ENCODE results near the gene ANXA6. TPM values are rescaled to one million over a fixed set of nuclear protein-coding genes. Genes with fewer than 3 reads are reported as not detected.

Gene ANXA6
- total and polyA plus RNA-seq, 10 of the 15 experiments (the other 5 are each of a cell fraction or from before 2014, with no cell fraction given), result 44.0 to 571 (median 465) TPM

DNA sequence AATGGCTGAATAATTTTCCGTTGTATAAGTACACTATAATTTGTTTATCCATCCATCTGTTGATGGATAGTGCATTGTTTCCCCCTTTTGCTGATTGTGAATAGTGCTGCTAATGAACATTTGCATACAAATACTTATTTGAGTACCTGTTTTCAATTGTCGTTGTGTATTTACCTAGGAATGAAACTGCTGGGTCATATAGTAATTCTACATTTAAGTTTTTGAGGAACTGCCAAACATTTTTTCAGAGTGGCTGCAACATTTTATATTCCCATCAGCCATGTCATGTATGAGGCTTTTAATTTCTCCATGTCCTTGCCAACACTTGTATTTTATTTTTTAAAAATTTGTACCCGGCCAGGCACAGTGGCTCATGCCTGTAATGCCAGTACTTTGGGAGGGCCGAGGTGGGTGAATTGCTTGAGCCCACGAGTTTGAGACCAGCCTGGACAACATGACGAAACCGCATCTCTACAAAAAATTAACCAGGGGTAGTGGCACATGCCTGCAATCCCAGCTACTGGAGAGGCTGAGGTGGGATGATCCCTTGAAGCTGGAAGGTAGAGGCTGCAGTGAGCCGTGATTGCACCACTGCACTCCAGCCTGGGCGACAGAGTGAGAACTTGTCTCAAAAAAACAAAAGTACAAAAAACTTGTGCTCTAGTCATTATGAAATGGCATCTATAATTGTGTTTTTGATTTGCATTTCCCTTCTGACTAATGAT, 2.2 kb upstream of the ANXA6 start:
- no peak for FAIRE-seq
- Histone ChIP-seq H2AFZ (ENCODE audit: control insufficient read depth, low read depth, low read length) (no peak overlapping the region), H3K79me2 (ENCODE audit: control insufficient read depth, insufficient read depth, low read length) (peaks cover 40% of the 10 kb centered on the region), H3K4me3 (peak overlapping the region; percentile 97; the same call in 1 of the 2 replicates), H3K27me3 (replicated peaks in 1 of 2; ENCODE audit: control insufficient read depth in 2 of 2, insufficient read depth in 2 of 2, low read length in 1 of 2) (no peaks in the 10 kb centered on the region), H3K4me1 (ENCODE audit: control insufficient read depth, insufficient read depth, low read length) (peaks cover 20% of the 10 kb centered on the region), H3K9me3 (replicated peaks; ENCODE audit: control insufficient read depth, insufficient read depth, low read length) (no peaks in the 10 kb centered on the region), H4K20me1 (ENCODE audit: control insufficient read depth, insufficient read depth) (no peaks in the 10 kb centered on the region), H3K4me2 (ENCODE audit: control insufficient read depth, insufficient read depth) (peak overlapping the region; percentile 73), H3K36me3 (ENCODE audit: control insufficient read depth in 2 of 2, insufficient read depth in 2 of 2, low read length in 1 of 2) (no peaks in the 10 kb centered on the region), H3K27ac (ENCODE audit: control insufficient read depth, insufficient read depth) (peak overlapping the region; percentile 28; the same call in 1 of the 2 replicates), H3K9ac (ENCODE audit: control insufficient read depth, insufficient read depth, low read length) (no peak overlapping the region)
- ChIA-PET RAD21 (ENCODE audit: unreplicated experiment) (interaction anchor here (1.3 kb wide), 1 partner anchor 18 kb away, joined by 3 read pairs; no protein-coding TSS in a partner anchor), CTCF (interaction anchor here (1.2 to 40.1 kb wide), 4 partner anchors 12 to 108 kb away, joined by 3 to 1107 read pairs (median 110); no protein-coding TSS in a partner anchor), SMC1A (ENCODE audit: uncharacterized antibody, unreplicated experiment) (interaction anchor here (8.7 to 35.3 kb wide), 2 partner anchors 24 to 43 kb away, joined by 150 to 1132 read pairs; no protein-coding TSS in a partner anchor), POLR2A (interaction anchor here (0.6 to 1.4 kb wide), 2 partner anchors 44 to 371 kb away, joined by 3 read pairs; no protein-coding TSS in a partner anchor)
- intact Hi-C loops (cut with micrococcal nuclease; ENCODE audit: unreplicated experiment), result loop anchor here (5.0 to 10.0 kb wide), 5 partner anchors 92 to 1355 kb away; partner anchors contain the start of genes CD74, G3BP1 and GM2A
- TF ChIP-seq IKZF2 (IDR thresholded peaks at IDR 0.05) (peak; percentile 23 to 30; a peak in 2 of 4 replicates), BRCA1 (IDR thresholded peaks at IDR 0.05; ENCODE audit: low read depth, low read length) (no peak), SP1 (IDR thresholded peaks at IDR 0.05; ENCODE audit: low read depth, low read length) (no peak), POU2F2 (IDR thresholded peaks at IDR 0.05; ENCODE audit: borderline replicate concordance, low read depth, low read length) (peak; percentile 39; the same call in 1 of the 3 replicates), WRNIP1 (IDR thresholded peaks at IDR 0.05; ENCODE audit: borderline replicate concordance, low read depth, low read length) (no peak), CREM (IDR thresholded peaks at IDR 0.05; ENCODE audit: low read depth) (peak; percentile 30; the same call in 1 of the 2 replicates), JUNB (IDR thresholded peaks at IDR 0.05) (peak; percentile 66), ZZZ3 (IDR thresholded peaks at IDR 0.05; ENCODE audit: control insufficient read depth, insufficient read length, low read depth) (no peak), EP300 (IDR thresholded peaks at IDR 0.05; ENCODE audit: borderline replicate concordance in 1 of 2, control insufficient read depth in 1 of 2, low read depth in 2 of 2, low read length in 2 of 2) (0 out of 4 replicates have a peak, but pooled peaks of 1 of the 2 experiments have one; percentile 6), MEF2B (IDR thresholded peaks at IDR 0.05; ENCODE audit: partially characterized antibody, poor library complexity, severe bottlenecking) (peak; percentile 12), CEBPZ (IDR thresholded peaks at IDR 0.05; ENCODE audit: low read depth, low read length) (no peak), IRF4 (IDR thresholded peaks at IDR 0.05; ENCODE audit: low read depth, low read length) (peak; percentile 47; the same call in 1 of the 2 replicates), NFYA (IDR thresholded peaks at IDR 0.05; ENCODE audit: borderline replicate concordance, low read depth, low read length) (no peak), RAD21 (IDR thresholded peaks at IDR 0.05; ENCODE audit: insufficient read depth, low read depth, low read length) (no peak), SPI1 (IDR thresholded peaks at IDR 0.05; ENCODE audit: borderline replicate concordance, insufficient read depth, low read depth, low read length) (peak; percentile 73), YY1 (IDR thresholded peaks at IDR 0.05; ENCODE audit: low read depth, low read length) (0 out of 2 replicates have a peak, but pooled peaks have one; percentile 12), MEF2A (IDR thresholded peaks at IDR 0.05; ENCODE audit: insufficient read depth, low read depth, low read length) (0 out of 2 replicates have a peak, but pooled peaks have one; percentile 29), HDAC2 (IDR thresholded peaks at IDR 0.05) (no peak)
- TF ChIP-seq, protein P1, sequence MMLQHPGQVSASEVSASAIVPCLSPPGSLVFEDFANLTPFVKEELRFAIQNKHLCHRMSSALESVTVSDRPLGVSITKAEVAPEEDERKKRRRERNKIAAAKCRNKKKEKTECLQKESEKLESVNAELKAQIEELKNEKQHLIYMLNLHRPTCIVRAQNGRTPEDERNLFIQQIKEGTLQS (IDR thresholded peaks at IDR 0.05; ENCODE audit: borderline replicate concordance, extremely low read depth, low read depth, low read length), result no peak
- no peak for DNase-seq (ENCODE audit: low read depth, low spot score)
- no TSS peak for BruUV-seq (replicated peaks)
- under 1% methylated on average over 9 of the region's 9 CpGs for WGBS (ENCODE audit: insufficient coverage, insufficient replicate concordance, low lambda C conversion rate, missing lambda C conversion rate)
- ATAC-seq, result no peak
- in situ Hi-C loops (cut with MboI), result loop anchor here (5.0 to 10.0 kb wide), 3 partner anchors 38 to 365 kb away; no protein-coding TSS in a partner anchor
